ENCODE data around the gene ASB2. TPM values are rescaled to one million over a fixed set of nuclear protein-coding genes. Genes with fewer than 3 reads are reported as not detected.

Gene ASB2
- total RNA-seq, 1 donor from 2014 or later = 19.8 TPM

DNA sequence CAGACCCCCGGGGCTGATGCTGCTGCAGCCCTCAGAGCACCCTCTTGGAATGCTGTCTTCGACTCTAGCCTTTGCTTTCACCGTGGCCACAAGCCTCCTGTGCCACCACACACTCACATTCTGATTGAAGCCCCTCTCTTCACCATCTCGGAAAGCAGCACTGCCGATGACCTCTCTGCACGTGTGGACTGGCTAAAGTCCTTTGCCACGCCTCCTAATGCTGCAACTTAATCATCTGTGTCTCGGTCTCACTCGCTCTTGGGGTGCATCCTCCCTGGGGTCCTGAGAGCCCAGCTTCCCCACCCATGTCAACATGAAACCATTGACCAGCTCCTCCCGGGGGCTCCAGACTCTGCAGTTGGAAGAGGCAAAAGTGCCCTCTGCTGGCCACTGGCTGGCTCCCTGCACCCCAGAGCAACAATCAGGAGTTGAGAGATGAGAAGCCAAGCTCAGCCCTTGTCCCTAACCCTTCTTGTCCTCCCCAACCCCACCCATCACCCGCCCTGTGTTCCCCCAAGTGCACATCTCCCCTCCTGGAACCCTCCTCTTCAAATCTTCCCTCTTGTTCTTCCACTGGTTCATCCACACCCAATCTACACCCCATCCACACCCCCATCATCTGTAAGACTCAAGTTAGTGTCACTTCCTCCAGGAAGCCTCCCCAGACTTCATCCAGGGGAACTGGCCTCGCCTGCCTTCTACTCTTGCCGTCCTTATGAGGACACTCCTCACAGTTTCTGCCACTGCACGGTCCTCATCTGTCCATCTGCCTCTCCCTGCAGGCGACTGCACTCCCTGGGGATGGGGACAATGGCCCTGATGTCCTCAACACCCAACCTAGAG, 72.8 kb downstream of the ASB2 start:
- H3K9me3 Mint-ChIP-seq = no peaks in the 10 kb centered on the region
- no peak overlapping the region for H3K27ac Mint-ChIP-seq
- H3K4me3 Mint-ChIP-seq (ENCODE audit: low read depth) = no peak overlapping the region
- peaks cover 2% of the 10 kb centered on the region for H3K4me1 Mint-ChIP-seq (ENCODE audit: low read depth)
- peaks cover 2% of the 10 kb centered on the region for H3K27me3 Mint-ChIP-seq (ENCODE audit: low read depth)
- DNase-seq (ENCODE audit: low spot score) = no peak
- intact Hi-C loops (cut with micrococcal nuclease) = no loop called here
- no peaks in the 10 kb centered on the region for H3K36me3 Mint-ChIP-seq (ENCODE audit: low read depth)

GRCh38 chr14:93902619-93903307, 73.6 kb downstream of the ASB2 start:
- H3K36me3 Mint-ChIP-seq (ENCODE audit: low read depth) = no peaks in the 10 kb centered on the region
- peaks cover 2% of the 10 kb centered on the region for H3K4me1 Mint-ChIP-seq (ENCODE audit: low read depth)
- H3K27me3 Mint-ChIP-seq (ENCODE audit: low read depth) = peaks cover 2% of the 10 kb centered on the region
- H3K9me3 Mint-ChIP-seq = no peaks in the 10 kb centered on the region
- intact Hi-C loops (cut with micrococcal nuclease) = no loop called here
- no peak overlapping the region for H3K4me3 Mint-ChIP-seq (ENCODE audit: low read depth)
- no peak overlapping the region for H3K27ac Mint-ChIP-seq
- no peak for DNase-seq (ENCODE audit: low spot score)

DNA sequence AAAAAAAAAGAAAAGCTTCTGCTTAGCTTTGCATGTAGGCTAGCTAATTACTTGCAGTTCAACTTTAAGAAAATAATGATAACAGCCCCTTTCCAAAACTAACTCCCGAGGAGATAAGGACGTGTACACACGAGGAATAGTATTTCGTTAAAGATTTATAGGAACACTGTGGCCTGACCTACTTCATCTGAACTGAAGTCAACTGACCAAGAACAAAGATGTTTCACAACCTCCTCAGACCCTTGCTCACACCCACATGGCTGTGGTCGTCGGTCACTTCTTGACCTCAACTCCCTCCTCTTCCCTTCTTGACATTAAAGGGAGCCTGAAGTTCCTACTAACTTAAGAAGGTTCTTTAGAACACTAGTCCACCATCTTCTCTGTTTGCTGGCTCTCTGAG, 74.6 kb downstream of the ASB2 start:
- H3K9me3 Mint-ChIP-seq = no peaks in the 10 kb centered on the region
- intact Hi-C loops (cut with micrococcal nuclease) = no loop called here
- H3K4me3 Mint-ChIP-seq (ENCODE audit: low read depth) = no peak overlapping the region
- no peak overlapping the region for H3K27ac Mint-ChIP-seq
- H3K27me3 Mint-ChIP-seq (ENCODE audit: low read depth) = peaks cover 6% of the 10 kb centered on the region
- no peak for DNase-seq (ENCODE audit: low spot score)
- H3K4me1 Mint-ChIP-seq (ENCODE audit: low read depth) = peaks cover 2% of the 10 kb centered on the region
- H3K36me3 Mint-ChIP-seq (ENCODE audit: low read depth) = no peaks in the 10 kb centered on the region

DNA sequence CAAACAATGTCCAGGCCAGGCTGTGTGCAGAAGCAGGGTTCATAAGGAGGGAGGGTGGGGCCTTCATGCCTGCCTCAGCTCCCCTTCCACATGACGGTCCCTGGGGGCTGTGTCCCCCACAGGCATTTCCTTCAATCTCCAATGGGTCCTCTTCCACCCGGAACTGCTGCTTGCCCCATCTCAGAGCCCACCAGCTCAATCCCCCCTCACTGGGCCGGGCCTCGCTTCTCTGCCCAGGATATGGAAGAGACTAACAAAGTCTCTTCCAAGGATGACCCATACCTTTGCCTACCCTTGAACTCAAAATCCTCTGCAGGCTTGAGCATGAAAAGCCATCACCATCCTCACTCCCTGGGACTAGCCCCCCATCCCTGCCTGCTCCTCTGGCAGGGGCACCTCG, 77.6 kb downstream of the ASB2 start:
- Mint-ChIP-seq H3K9me3 (no peaks in the 10 kb centered on the region), H3K27ac (no peak overlapping the region), H3K27me3 (ENCODE audit: low read depth) (peaks cover 8% of the 10 kb centered on the region), H3K4me3 (ENCODE audit: low read depth) (no peak overlapping the region), H3K36me3 (ENCODE audit: low read depth) (no peaks in the 10 kb centered on the region), H3K4me1 (ENCODE audit: low read depth) (no peaks in the 10 kb centered on the region)
- intact Hi-C loops (cut with micrococcal nuclease) = no loop called here
- DNase-seq (ENCODE audit: low spot score) = no peak

DNA sequence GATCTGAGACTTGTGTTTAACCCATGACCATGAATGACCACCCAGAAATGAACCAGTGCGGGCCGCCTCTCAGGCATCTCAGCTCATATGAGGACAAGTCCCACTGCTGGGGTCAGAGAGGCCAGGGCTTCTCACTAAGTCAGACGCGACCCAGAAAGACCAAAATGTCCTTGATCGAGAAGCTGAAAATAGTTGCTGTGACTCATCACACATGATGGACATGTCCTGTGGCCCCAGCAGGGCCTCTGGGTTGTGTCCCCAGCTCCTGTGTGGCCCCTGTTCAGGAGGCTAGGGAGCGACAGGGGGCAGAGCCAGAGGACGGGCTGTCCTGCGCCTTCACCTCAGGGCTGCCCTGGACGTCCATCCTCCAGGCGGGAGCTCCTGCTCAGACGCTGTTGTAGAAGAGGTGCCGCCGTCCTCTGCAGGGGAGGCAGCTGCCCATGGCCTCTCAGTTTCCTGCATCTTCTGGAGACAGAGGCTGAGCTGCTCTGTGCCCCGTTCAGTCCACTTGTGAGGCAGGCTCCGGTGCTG, 78.2 kb downstream of the ASB2 start:
- no peak overlapping the region for H3K4me3 Mint-ChIP-seq (ENCODE audit: low read depth)
- intact Hi-C loops (cut with micrococcal nuclease) = no loop called here
- no peaks in the 10 kb centered on the region for H3K4me1 Mint-ChIP-seq (ENCODE audit: low read depth)
- no peak for DNase-seq (ENCODE audit: low spot score)
- H3K27me3 Mint-ChIP-seq (ENCODE audit: low read depth) = peaks cover 6% of the 10 kb centered on the region
- H3K36me3 Mint-ChIP-seq (ENCODE audit: low read depth) = no peaks in the 10 kb centered on the region
- no peaks in the 10 kb centered on the region for H3K9me3 Mint-ChIP-seq
- H3K27ac Mint-ChIP-seq = no peak overlapping the region

DNA sequence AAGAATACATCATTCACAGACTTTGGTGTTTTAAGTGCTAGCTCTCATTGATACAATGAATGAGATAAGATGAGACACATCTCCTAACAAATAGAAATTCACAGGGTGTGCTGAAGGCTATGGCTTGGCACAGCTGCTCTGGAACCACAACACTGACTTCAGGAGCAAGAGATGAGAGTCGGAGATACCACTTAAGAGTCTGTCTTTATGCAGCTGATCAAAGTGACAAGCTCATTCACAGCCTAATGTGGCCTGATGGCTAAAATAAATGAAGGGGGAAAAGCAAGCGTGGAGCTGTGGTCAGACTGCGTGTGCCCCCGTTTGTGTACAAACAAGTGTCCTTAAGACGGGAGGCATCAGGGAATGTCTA, 78.9 kb downstream of the ASB2 start:
- no peak overlapping the region for H3K4me3 Mint-ChIP-seq (ENCODE audit: low read depth)
- no peak overlapping the region for H3K27ac Mint-ChIP-seq
- no peaks in the 10 kb centered on the region for H3K4me1 Mint-ChIP-seq (ENCODE audit: low read depth)
- no peak for DNase-seq (ENCODE audit: low spot score)
- intact Hi-C loops (cut with micrococcal nuclease) = no loop called here
- H3K9me3 Mint-ChIP-seq = no peaks in the 10 kb centered on the region
- H3K27me3 Mint-ChIP-seq (ENCODE audit: low read depth) = peaks cover 6% of the 10 kb centered on the region
- H3K36me3 Mint-ChIP-seq (ENCODE audit: low read depth) = no peaks in the 10 kb centered on the region

DNA sequence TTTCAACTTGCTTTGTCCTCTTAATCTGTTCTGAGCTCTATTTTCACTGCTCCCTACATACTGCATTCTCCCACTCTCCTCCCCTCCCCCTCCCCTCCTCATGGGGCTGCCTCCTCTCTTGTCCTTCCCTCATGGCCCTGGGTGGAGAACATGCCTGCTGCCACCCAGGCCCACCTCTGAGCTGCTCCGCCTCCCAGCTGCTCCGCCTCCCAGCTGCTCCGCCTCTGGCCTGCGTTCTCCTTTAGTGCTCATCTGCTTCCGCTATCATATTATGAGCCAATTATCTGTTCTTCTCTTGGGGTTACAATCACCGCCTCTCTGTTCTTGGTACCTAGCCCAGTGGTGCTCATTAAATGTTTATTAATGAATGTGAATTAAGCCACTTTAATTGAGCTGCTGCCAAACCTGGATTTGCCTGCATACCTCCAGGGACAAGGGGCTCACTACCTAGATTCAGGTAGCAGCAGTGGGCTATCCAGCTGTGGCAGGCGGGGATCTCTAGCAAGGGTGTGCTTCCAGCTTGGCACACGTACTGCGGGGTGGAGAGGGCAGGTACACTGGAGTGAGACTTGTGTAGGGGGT, 81.3 kb downstream of the ASB2 start:
- Mint-ChIP-seq H3K4me1 (ENCODE audit: low read depth) (no peaks in the 10 kb centered on the region), H3K36me3 (ENCODE audit: low read depth) (no peaks in the 10 kb centered on the region), H3K4me3 (ENCODE audit: low read depth) (no peak overlapping the region), H3K27me3 (ENCODE audit: low read depth) (peaks cover 6% of the 10 kb centered on the region), H3K27ac (no peak overlapping the region), H3K9me3 (no peaks in the 10 kb centered on the region)
- no peak for DNase-seq (ENCODE audit: low spot score)
- intact Hi-C loops (cut with micrococcal nuclease) = no loop called here

DNA sequence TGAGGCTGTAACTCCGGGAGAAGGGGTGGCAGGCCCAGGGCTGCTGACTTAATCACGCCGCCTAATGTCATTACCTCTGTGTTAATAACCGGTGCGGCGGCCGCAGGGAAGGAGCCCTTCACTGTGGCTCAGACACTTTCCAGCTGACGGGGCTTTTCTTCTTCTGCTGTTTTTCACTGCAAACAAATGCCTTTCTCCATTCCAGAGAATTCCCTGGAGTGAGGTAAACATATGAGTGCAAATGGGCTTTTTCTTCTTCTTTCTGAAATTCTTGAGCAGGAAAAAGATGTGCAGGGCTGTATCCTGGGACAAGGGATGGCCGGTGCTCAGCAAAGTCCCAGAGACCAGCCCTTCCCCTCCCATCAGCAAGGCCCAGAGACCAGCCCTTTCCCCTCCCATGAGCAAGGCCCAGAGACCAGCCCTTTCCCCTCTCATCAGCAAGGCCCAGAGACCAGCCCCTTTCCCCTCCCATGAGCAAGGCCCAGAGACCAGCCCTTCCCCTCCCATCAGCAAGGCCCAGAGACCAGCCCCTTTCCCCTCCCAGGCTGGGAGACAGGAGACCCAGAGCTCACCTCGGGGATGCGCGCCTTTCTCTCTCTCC, 82.6 kb downstream of the ASB2 start:
- Mint-ChIP-seq H3K4me3 (ENCODE audit: low read depth) (no peak overlapping the region), H3K27ac (no peak overlapping the region), H3K27me3 (ENCODE audit: low read depth) (peaks cover 6% of the 10 kb centered on the region), H3K4me1 (ENCODE audit: low read depth) (no peaks in the 10 kb centered on the region), H3K36me3 (ENCODE audit: low read depth) (no peaks in the 10 kb centered on the region), H3K9me3 (no peaks in the 10 kb centered on the region)
- intact Hi-C loops (cut with micrococcal nuclease) = loop anchor here (1.0 kb wide), 1 partner anchor 238 kb away; no protein-coding TSS in a partner anchor
- DNase-seq (ENCODE audit: low spot score) = no peak

GRCh38 chr14:93892923-93893558, 83.3 kb downstream of the ASB2 start:
- DNase-seq (ENCODE audit: low spot score) = peak; percentile 38
- no peaks in the 10 kb centered on the region for H3K36me3 Mint-ChIP-seq (ENCODE audit: low read depth)
- H3K4me3 Mint-ChIP-seq (ENCODE audit: low read depth) = no peak overlapping the region
- H3K4me1 Mint-ChIP-seq (ENCODE audit: low read depth) = no peaks in the 10 kb centered on the region
- intact Hi-C loops (cut with micrococcal nuclease) = loop anchor here (1.0 kb wide), 1 partner anchor 238 kb away; no protein-coding TSS in a partner anchor
- H3K9me3 Mint-ChIP-seq = no peaks in the 10 kb centered on the region
- H3K27ac Mint-ChIP-seq = no peak overlapping the region
- peaks cover 6% of the 10 kb centered on the region for H3K27me3 Mint-ChIP-seq (ENCODE audit: low read depth)

- Mint-ChIP-seq H3K27me3 (ENCODE audit: low read depth) (peaks cover 5% of the 10 kb centered on the region), H3K4me1 (ENCODE audit: low read depth) (no peaks in the 10 kb centered on the region), H3K4me3 (ENCODE audit: low read depth) (no peak overlapping the region), H3K9me3 (no peaks in the 10 kb centered on the region), H3K36me3 (ENCODE audit: low read depth) (no peaks in the 10 kb centered on the region), H3K27ac (no peak overlapping the region)
- intact Hi-C loops (cut with micrococcal nuclease) = no loop called here
- DNase-seq (ENCODE audit: low spot score) = no peak
Observed at GRCh38 chr14:93892505-93892839, 83.9 kb downstream of the ASB2 start.

- Mint-ChIP-seq H3K36me3 (ENCODE audit: low read depth) (no peaks in the 10 kb centered on the region), H3K4me3 (ENCODE audit: low read depth) (no peak overlapping the region), H3K4me1 (ENCODE audit: low read depth) (no peaks in the 10 kb centered on the region), H3K27me3 (ENCODE audit: low read depth) (peaks cover 2% of the 10 kb centered on the region), H3K27ac (no peak overlapping the region), H3K9me3 (no peaks in the 10 kb centered on the region)
- no peak for DNase-seq (ENCODE audit: low spot score)
- intact Hi-C loops (cut with micrococcal nuclease) = no loop called here
Observed at GRCh38 chr14:93891756-93892504, 84.4 kb downstream of the ASB2 start.

Measured in activated T-helper 2 cell treated with anti-CD3 and anti-CD28 coated beads, Interferon-gamma antibody, Interleukin-2, Interleukin-4, amounts not matched to agents 10 μg/mL and 5 μg/mL and 100 μg/mL, durations not matched to agents 14 hours and 24 hours and 36 hours (primary cell).